SU-DHL-6 (cell line): ENCODE data around the gene INTS1.

Experiments used
- CTCF ChIP-seq: fragments of 200-600 bp; sonication (generic); IDR thresholded peaks from one replicate; pipeline ENCODE4 v1.5.1; 2017; ENCODE audit warnings: antibody characterized with exemption, mild to moderate bottlenecking, low read length, moderate library complexity; ENCODE audit not compliant: insufficient read depth, poor library complexity, severe bottlenecking
- EZH2phosphoT487 ChIP-seq: fragments of 200-600 bp; sonication (generic), shearing (Covaris generic); conservative IDR thresholded peaks from 2 replicates; pipeline ENCODE4 v1.6.1; 2018; ENCODE audit warnings: mild to moderate bottlenecking, antibody characterized with exemption, low read length, moderate library complexity, mixed read lengths

- TF ChIP-seq CTCF (no peak), EZH2phosphoT487 (no peak)
These were observed 63.6 kb downstream of the INTS1 start for GRCh38 chr7:1440620-1441019.
